ENCODE data around the gene CEP112. TPM values are rescaled to one million over a fixed set of nuclear protein-coding genes. Genes with fewer than 3 reads are reported as not detected.

The CEP112 gene
- total RNA-seq, 6 donors from 2014 or later: 14.3 to 70.2 (median 31.0) TPM

GRCh38 chr17:66146394-66146793, 45.5 kb downstream of the CEP112 start:
- Histone ChIP-seq H3K4me1 (no peaks in the 10 kb centered on the region), H3K9me3 (no peaks in the 10 kb centered on the region), H3K27ac (no peak overlapping the region), H3K27me3 (no peaks in the 10 kb centered on the region), H3K36me3 (no peaks in the 10 kb centered on the region), H3K4me3 (no peak overlapping the region)
- TF ChIP-seq POLR2AphosphoS5 (IDR thresholded peaks at IDR 0.05): no peak
- TF ChIP-seq CTCF (IDR thresholded peaks at IDR 0.05): no peak
- TF ChIP-seq POLR2A (IDR thresholded peaks at IDR 0.05): no peak
- TF ChIP-seq EP300 (IDR thresholded peaks at IDR 0.05): no peak
- WGBS, 2 donors: 92 to 94% methylated on average over 4 of the region's 4 CpGs
- ATAC-seq (ENCODE audit: low FRiP score in 2 of 2) (no peak), DNase-seq (no peak)

GRCh38 chr17:66143657-66144282, 48.2 kb downstream of the CEP112 start:
- Histone ChIP-seq H3K27me3 (no peaks in the 10 kb centered on the region), H3K9me3 (no peaks in the 10 kb centered on the region), H3K4me1 (no peaks in the 10 kb centered on the region), H3K27ac (no peak overlapping the region), H3K4me3 (no peak overlapping the region), H3K36me3 (no peaks in the 10 kb centered on the region)
- no peak for TF ChIP-seq POLR2A (IDR thresholded peaks at IDR 0.05)
- TF ChIP-seq POLR2AphosphoS5 (IDR thresholded peaks at IDR 0.05): no peak
- TF ChIP-seq EP300 (IDR thresholded peaks at IDR 0.05): no peak
- TF ChIP-seq CTCF (IDR thresholded peaks at IDR 0.05): no peak
- DNase-seq (no peak), ATAC-seq (ENCODE audit: low FRiP score in 2 of 2) (no peak)
- WGBS, 2 donors: 88 to 95% methylated on average over 2 of the region's 2 CpGs

- Histone ChIP-seq H3K36me3 (no peaks in the 10 kb centered on the region), H3K4me3 (no peak overlapping the region), H3K27ac (no peak overlapping the region), H3K27me3 (no peaks in the 10 kb centered on the region), H3K9me3 (no peaks in the 10 kb centered on the region), H3K4me1 (no peaks in the 10 kb centered on the region)
- DNase-seq (no peak), ATAC-seq (ENCODE audit: low FRiP score in 2 of 2) (no peak)
- 91% methylated on average over 7 of the region's 7 CpGs for WGBS, 2 donors
- no peak for TF ChIP-seq POLR2AphosphoS5 (IDR thresholded peaks at IDR 0.05)
- no peak for TF ChIP-seq EP300 (IDR thresholded peaks at IDR 0.05)
- no peak for TF ChIP-seq POLR2A (IDR thresholded peaks at IDR 0.05)
- no peak for TF ChIP-seq CTCF (IDR thresholded peaks at IDR 0.05)
Measured at GRCh38 chr17:66142428-66142827, 49.5 kb downstream of the CEP112 start.

GRCh38 chr17:66138120-66138519, 53.8 kb downstream of the CEP112 start:
- DNase-seq (no peak), ATAC-seq (ENCODE audit: low FRiP score in 2 of 2) (no peak)
- 79 to 88% methylated on average over 3 of the region's 3 CpGs for WGBS, 2 donors
- Histone ChIP-seq H3K36me3 (no peaks in the 10 kb centered on the region), H3K27me3 (no peaks in the 10 kb centered on the region), H3K4me1 (no peaks in the 10 kb centered on the region), H3K4me3 (no peak overlapping the region), H3K27ac (no peak overlapping the region), H3K9me3 (no peaks in the 10 kb centered on the region)
- no peak for TF ChIP-seq POLR2A (IDR thresholded peaks at IDR 0.05)

GRCh38 chr17:66135896-66136295, 56.0 kb downstream of the CEP112 start:
- no peak for ATAC-seq (ENCODE audit: low FRiP score in 2 of 2)
- 91 to 95% methylated on average over 3 of the region's 3 CpGs for WGBS, 2 donors

More at GRCh38 chr17:66135896-66136295, 56.0 kb downstream of the CEP112 start:
- no peak for DNase-seq
- H3K9me3 ChIP-seq: no peaks in the 10 kb centered on the region
- no peaks in the 10 kb centered on the region for H3K36me3 ChIP-seq
- no peaks in the 10 kb centered on the region for H3K27me3 ChIP-seq
- H3K4me1 ChIP-seq: no peaks in the 10 kb centered on the region
- TF ChIP-seq EP300 (IDR thresholded peaks at IDR 0.05): no peak
- TF ChIP-seq CTCF (IDR thresholded peaks at IDR 0.05): no peak
- H3K4me3 ChIP-seq: no peak overlapping the region
- no peak overlapping the region for H3K27ac ChIP-seq
